ENCODE data around the gene GBF1. TPM values are rescaled to one million over a fixed set of nuclear protein-coding genes. Genes with fewer than 3 reads are reported as not detected.

The GBF1 gene
- total and polyA plus RNA-seq, 10 of the 15 experiments (the other 5 are each of a cell fraction or from before 2014, with no cell fraction given) = 0.82 to 42.0 (median 21.8) TPM

GRCh38 chr10:102261842-102262241, 16.5 kb downstream of the GBF1 start (continued):
- no peak for TF ChIP-seq ZBTB4 (CRISPR knock-in tag; IDR thresholded peaks at IDR 0.05)

- Histone ChIP-seq H3K27ac (ENCODE audit: control insufficient read depth, insufficient read depth) (no peak overlapping the region), H3K4me2 (ENCODE audit: control insufficient read depth, insufficient read depth) (no peak overlapping the region), H2AFZ (ENCODE audit: control insufficient read depth, low read depth, low read length) (no peak overlapping the region), H3K4me1 (ENCODE audit: control insufficient read depth, insufficient read depth, low read length) (no peaks in the 10 kb centered on the region), H3K36me3 (ENCODE audit: control insufficient read depth in 2 of 2, insufficient read depth in 2 of 2, low read length in 1 of 2) (peaks cover 7 to 24% of the 10 kb centered on the region in 2 experiments), H3K9ac (ENCODE audit: control insufficient read depth, insufficient read depth, low read length) (no peak overlapping the region), H3K9me3 (replicated peaks; ENCODE audit: control insufficient read depth, insufficient read depth, low read length) (no peaks in the 10 kb centered on the region), H4K20me1 (ENCODE audit: control insufficient read depth, insufficient read depth) (peaks cover 4% of the 10 kb centered on the region; the same call in 1 of the 2 replicates), H3K27me3 (replicated peaks in 1 of 2; ENCODE audit: control insufficient read depth in 2 of 2, insufficient read depth in 2 of 2, low read length in 1 of 2) (no peaks in the 10 kb centered on the region), H3K79me2 (ENCODE audit: control insufficient read depth, insufficient read depth, low read length) (peaks cover 6% of the 10 kb centered on the region), H3K4me3 (no peak overlapping the region)
- no peak for TF ChIP-seq RAD51 (IDR thresholded peaks at IDR 0.05)
- TF ChIP-seq LARP7 (IDR thresholded peaks at IDR 0.05) = no peak
- TF ChIP-seq GATAD2B (conservative IDR thresholded peaks at IDR 0.05; ENCODE audit: low read depth) = no peak
- no peak for TF ChIP-seq CREB1 (IDR thresholded peaks at IDR 0.05; ENCODE audit: low read depth)
- no peak for TF ChIP-seq BCL11A (IDR thresholded peaks at IDR 0.05; ENCODE audit: low read depth, low read length)
- no peak for TF ChIP-seq CEBPB (IDR thresholded peaks at IDR 0.05; ENCODE audit: borderline replicate concordance in 1 of 2, low read depth in 2 of 2, low read length in 2 of 2)
- TF ChIP-seq MLLT1 (IDR thresholded peaks at IDR 0.05) = no peak
- TF ChIP-seq REST (IDR thresholded peaks at IDR 0.05; ENCODE audit: low read depth, low read length) = no peak
- BruUV-seq (replicated peaks) = no TSS peak
- no peak for DNase-seq (ENCODE audit: low read depth, low spot score)
- ChIA-PET SMC1A (ENCODE audit: uncharacterized antibody, unreplicated experiment) (interaction anchor here (0.8 to 1.0 kb wide), 3 partner anchors 16 to 22 kb away, joined by 3 to 4 read pairs (median 3); no protein-coding TSS in a partner anchor), RAD21 (ENCODE audit: unreplicated experiment) (interaction anchor here (1.1 kb wide), 1 partner anchor 89 kb away, joined by 3 read pairs; no protein-coding TSS in a partner anchor), POLR2A (interaction anchor here (2.0 kb wide), 1 partner anchor 10 kb away, joined by 5 read pairs; no protein-coding TSS in a partner anchor), CTCF (interaction anchor here (0.5 kb wide), 1 partner anchor 235 kb away, joined by 3 read pairs; no protein-coding TSS in a partner anchor)
- FAIRE-seq = no peak
- no peak for ATAC-seq
- WGBS (ENCODE audit: insufficient coverage, insufficient replicate concordance, low lambda C conversion rate, missing lambda C conversion rate) = 83% methylated on average over 4 of the region's 4 CpGs
- intact Hi-C loops (cut with micrococcal nuclease; ENCODE audit: unreplicated experiment) = no loop called here
- in situ Hi-C loops (cut with MboI) = no loop called here
Measured at GRCh38 chr10:102262744-102263370, 17.5 kb downstream of the GBF1 start.

All from GM12878 (cell line).